Measurements from ENCODE around the gene PIP5K1B.

Gene PIP5K1B

GRCh38 chr9:68741234-68741633 lies 36.2 kb downstream of the PIP5K1B start:
- DNase-seq: no peak

- no peak for DNase-seq
These were observed 36.8 kb downstream of the PIP5K1B start for GRCh38 chr9:68741704-68742332.

GRCh38 chr9:68742333-68742730 lies 37.3 kb downstream of the PIP5K1B start:
- no peak for DNase-seq

GRCh38 chr9:68744426-68744825 lies 39.4 kb downstream of the PIP5K1B start:
- no peak for DNase-seq

- no peak for DNase-seq
These were observed 41.5 kb downstream of the PIP5K1B start for GRCh38 chr9:68746525-68746924.

GRCh38 chr9:68747043-68747533 lies 42.0 kb downstream of the PIP5K1B start:
- DNase-seq: no peak

GRCh38 chr9:68749135-68749534 lies 44.1 kb downstream of the PIP5K1B start:
- DNase-seq: no peak

- no peak for DNase-seq
These were observed 44.6 kb downstream of the PIP5K1B start for GRCh38 chr9:68749579-68750159.

DNA sequence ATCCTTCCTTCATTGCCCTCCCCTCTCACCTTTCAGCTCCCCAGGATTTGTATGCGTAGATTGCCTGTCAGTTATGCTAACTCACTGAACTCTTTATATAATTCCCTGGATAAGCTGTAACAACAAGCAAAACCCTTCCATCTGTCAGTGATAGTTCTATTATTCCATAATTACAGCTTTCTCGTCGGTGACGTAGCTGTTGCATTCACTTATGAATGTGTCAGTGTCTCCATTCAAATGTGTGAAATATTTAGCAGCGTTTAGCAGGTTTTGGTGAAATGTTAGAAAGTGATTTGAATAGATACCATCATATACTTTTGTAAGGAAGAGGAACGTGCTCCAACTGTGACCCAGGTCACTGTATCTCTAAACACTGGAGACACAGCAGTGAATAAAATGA lies 45.2 kb downstream of the PIP5K1B start:
- DNase-seq: no peak

GRCh38 chr9:68750786-68751185 lies 45.7 kb downstream of the PIP5K1B start:
- DNase-seq: no peak

- no peak for DNase-seq
These were observed 46.5 kb downstream of the PIP5K1B start for GRCh38 chr9:68751556-68751955.

- DNase-seq: no peak
These were observed 50.0 kb downstream of the PIP5K1B start for GRCh38 chr9:68755051-68755450.

DNA sequence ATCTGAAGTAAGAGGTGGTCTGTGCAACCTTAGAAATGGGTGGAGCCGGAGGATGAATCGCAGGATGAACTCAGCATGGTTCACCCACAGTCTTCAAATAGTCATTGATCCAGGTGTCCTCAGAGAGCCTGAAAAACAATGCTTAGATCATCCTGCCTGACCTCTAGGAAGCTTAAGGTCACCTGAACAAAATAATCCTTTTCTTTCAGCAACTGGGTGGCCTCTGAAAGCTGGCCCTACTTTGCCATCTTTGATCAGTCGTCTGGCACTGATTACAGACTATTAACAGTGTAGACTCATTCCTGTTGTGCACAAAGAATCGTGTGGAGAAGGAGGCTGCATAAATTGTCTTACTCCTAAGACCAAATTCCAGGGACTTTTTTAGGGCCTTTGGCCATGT lies 50.7 kb downstream of the PIP5K1B start:
- DNase-seq: no peak

DNA sequence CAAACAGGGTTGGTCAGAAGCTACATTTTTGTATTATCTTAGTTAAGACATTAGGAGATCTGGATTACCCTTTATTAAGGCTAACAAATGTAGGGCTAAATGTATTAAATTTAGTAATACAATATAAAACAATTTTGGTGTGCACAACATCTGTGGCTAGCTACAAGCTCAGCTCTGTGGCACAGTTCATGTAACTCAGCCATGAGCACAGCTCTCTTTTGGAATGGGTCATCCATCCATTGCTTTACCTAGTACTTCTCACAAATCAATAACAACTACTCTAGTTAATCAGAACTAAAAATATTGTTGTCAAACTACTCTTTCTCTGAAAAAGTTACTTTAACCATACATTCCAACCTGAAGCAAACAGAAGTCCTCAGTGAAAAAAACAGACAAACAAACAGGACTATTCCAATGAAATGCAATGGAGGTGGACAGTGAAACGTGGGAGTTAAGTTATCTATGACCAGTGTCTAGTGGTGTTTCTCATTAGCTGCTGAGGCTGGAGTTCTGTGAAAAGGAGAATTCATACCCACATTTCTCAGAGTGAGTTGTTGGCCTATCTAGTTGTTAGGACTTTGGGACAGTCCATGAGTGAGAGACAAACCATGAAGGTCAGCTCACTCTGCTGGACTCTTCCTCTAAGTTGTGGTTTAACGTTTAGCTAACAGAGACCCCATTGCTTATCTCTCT lies 55.1 kb downstream of the PIP5K1B start:
- DNase-seq: no peak

DNA sequence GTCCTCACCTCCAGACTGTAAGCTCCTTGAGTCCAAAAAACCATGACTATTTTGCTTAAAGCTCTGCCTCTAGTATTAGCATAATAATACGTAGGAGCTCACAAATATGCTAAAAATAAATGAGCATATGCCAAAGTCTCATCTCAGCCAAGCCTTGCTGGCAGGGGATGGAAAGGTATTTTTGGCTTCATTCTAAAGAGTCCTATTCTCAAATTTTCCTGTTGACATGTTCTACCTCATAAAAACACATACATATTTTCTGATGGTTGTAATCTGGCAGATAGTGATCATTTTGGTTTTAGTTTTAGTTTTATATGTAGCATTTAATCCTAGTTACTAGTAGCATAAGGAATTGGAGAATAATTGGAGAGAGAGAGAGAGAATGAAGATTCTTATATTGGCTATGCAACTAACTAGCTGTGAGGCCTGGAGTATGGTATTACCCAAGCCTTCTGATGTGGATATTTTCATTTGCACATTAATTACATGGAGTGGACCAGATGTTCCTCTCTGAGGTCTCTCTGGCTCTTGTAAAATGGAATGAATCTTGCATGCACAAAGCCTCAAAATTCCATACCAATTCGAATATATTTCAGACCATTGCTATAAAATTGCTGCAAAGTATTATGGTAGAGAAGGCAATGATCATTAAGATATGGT lies 55.8 kb downstream of the PIP5K1B start:
- DNase-seq: no peak

DNA sequence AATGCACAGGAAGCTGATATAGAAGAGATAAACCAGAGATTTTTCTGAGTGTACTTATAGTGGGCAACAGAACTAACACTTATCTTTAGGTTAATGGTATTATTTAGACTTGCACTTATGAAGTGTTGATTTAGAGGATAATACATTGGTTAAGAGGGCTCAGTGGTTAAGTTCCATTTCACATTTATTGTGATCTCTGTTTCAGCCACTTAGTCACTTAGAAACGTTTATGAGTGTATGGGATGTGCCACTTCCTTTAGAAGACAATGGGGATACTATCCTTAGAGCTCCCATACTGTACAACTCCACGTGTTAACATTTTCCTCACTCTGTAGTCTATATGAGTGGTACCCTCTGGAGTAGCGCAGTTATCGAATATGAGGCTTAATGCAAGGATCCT lies 57.5 kb downstream of the PIP5K1B start:
- DNase-seq: peak; percentile 81

- DNase-seq: no peak
These were observed 58.1 kb downstream of the PIP5K1B start for GRCh38 chr9:68763104-68763503.

DNA sequence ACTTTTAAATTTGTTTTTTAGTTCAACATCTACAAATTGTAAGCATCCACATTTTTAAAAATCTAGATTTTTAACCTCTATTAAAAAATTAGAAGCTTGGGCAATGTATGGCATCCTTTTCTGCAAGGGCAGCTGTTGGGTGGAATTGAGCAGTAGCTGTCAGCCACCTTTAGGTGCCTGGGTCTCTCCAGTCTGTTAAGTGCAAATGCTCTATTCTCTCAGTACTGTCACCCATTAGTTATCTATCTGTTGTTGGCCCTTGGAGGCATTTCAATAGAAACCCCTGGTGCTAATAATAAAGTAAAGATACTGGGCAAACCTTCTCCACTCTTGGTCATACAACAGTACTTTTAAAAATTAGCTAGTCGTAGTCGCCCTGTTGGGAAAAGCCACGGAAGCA lies 63.6 kb downstream of the PIP5K1B start:
- DNase-seq: no peak

GRCh38 chr9:68769852-68770251 lies 64.8 kb downstream of the PIP5K1B start:
- DNase-seq: no peak

GRCh38 chr9:68771376-68771775 lies 66.3 kb downstream of the PIP5K1B start:
- no peak for DNase-seq

GRCh38 chr9:68775003-68775730 lies 70.1 kb downstream of the PIP5K1B start:
- DNase-seq: no peak

GRCh38 chr9:68777070-68777763 lies 72.2 kb downstream of the PIP5K1B start:
- no peak for DNase-seq

Measured in NCI-H187 treated with DMSO at 0.1 percent for 48 hours (cell line).